Transverse colon (tissue), 4 donors: ENCODE measurements around the gene OLA1.

Experiments
- CTCF ChIP-seq, 5 experiments: fragments of 200-600 bp in 3 of 5; fragments of 450-650 bp in 2 of 5; sonication (generic) in 3 of 5; IDR thresholded peaks; 1 replicate in 2 of 5; 2 replicates in 3 of 5; pipeline ENCODE4 v1.5.1; 2016 to 2017; ENCODE audit warnings: antibody characterized with exemption in 5 of 5, inconsistent platforms in 3 of 5, mild to moderate bottlenecking in 2 of 5, moderate library complexity in 1 of 5
- POLR2A ChIP-seq: fragments of 450-650 bp; IDR thresholded peaks from one replicate; pipeline ENCODE4 v1.6.1; 2016; ENCODE audit warnings: antibody characterized with exemption, mild to moderate bottlenecking, moderate library complexity
- POLR2AphosphoS5 ChIP-seq, 3 donors: sonication (generic); formaldehyde crosslinking; IDR thresholded peaks; one replicate each; pipeline ENCODE4 v1.6.1; 2016; ENCODE audit warnings: antibody characterized with exemption in 3 of 3

- no peak for TF ChIP-seq CTCF (IDR thresholded peaks at IDR 0.05)
- no peak for TF ChIP-seq POLR2AphosphoS5 (IDR thresholded peaks at IDR 0.05)
- no peak for TF ChIP-seq POLR2A
Measured at GRCh38 chr2:174286172-174286571, 37.8 kb upstream of the OLA1 start.
